ENCODE measurements around the gene SLC9A9. TPM values are rescaled to one million over a fixed set of nuclear protein-coding genes. Genes with fewer than 3 reads are reported as not detected.

SLC9A9 gene
- total RNA-seq, 1 donor from 2014 or later, result 20.4 TPM

GRCh38 chr3:143356839-143357238 lies 491.4 kb downstream of the SLC9A9 start:
- H3K27me3 ChIP-seq (ENCODE audit: control insufficient read depth in 3 of 3, insufficient read depth in 3 of 3, low read length in 3 of 3), result no peaks in the 10 kb centered on the region
- no peak overlapping the region for H3K4me3 ChIP-seq (ENCODE audit: low read length in 3 of 3)
- no peaks in the 10 kb centered on the region for H3K9me3 ChIP-seq (ENCODE audit: control insufficient read depth in 3 of 3, low read length in 3 of 3)
- H3K4me1 ChIP-seq (ENCODE audit: control insufficient read depth in 3 of 3, insufficient read depth in 3 of 3, low read length in 3 of 3), result no peaks in the 10 kb centered on the region
- H3K9ac ChIP-seq (ENCODE audit: low read depth in 1 of 3, low read length in 3 of 3), result no peak overlapping the region
- H3K27ac ChIP-seq (ENCODE audit: low read depth, low read length), result no peak overlapping the region
- no peaks in the 10 kb centered on the region for H3K36me3 ChIP-seq (ENCODE audit: control insufficient read depth in 3 of 3, insufficient read depth in 3 of 3, low read length in 3 of 3)

- no peak overlapping the region for H3K27ac ChIP-seq (ENCODE audit: low read depth, low read length)
- H3K4me1 ChIP-seq (ENCODE audit: control insufficient read depth in 3 of 3, insufficient read depth in 3 of 3, low read length in 3 of 3), result no peaks in the 10 kb centered on the region
- no peak overlapping the region for H3K4me3 ChIP-seq (ENCODE audit: low read length in 3 of 3)
- H3K9ac ChIP-seq (ENCODE audit: low read depth in 1 of 3, low read length in 3 of 3), result no peak overlapping the region
- no peaks in the 10 kb centered on the region for H3K27me3 ChIP-seq (ENCODE audit: control insufficient read depth in 3 of 3, insufficient read depth in 3 of 3, low read length in 3 of 3)
- H3K36me3 ChIP-seq (ENCODE audit: control insufficient read depth in 3 of 3, insufficient read depth in 3 of 3, low read length in 3 of 3), result no peaks in the 10 kb centered on the region
- H3K9me3 ChIP-seq (ENCODE audit: control insufficient read depth in 3 of 3, low read length in 3 of 3), result no peaks in the 10 kb centered on the region
These were observed 493.9 kb downstream of the SLC9A9 start for GRCh38 chr3:143354342-143354741.

DNA sequence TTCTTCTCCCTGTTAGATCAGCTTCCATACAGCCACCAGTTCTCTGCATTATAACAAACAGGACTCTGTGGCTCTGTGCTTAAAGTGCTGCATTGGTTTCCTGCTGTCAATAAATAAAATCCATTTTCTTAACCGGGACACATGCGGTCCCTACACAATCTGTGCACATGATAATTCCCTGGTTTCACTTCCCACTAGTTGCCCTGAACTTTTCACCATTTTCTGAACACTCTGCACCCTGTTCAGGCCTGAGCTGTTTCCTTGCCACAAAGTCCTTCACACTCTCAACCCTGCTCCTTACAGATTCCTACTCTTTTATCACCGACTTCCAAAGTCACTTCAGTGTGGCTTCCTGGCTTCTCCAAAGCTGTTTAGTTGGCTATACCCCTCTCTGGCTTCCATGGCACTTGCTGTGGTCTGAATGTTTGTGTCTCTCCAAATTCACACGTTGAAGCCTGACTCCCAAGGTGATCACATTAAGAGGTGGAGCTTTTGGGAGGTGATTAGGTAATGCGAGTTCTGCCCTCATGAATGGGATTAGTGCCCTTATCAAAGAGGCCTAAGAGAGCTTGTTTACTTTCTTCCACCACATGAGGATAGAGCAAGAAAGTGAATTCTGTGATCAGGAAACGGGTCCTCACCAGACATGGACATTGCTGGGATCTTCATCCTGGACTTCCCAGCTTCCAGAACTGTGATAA lies 495.3 kb downstream of the SLC9A9 start:
- Histone ChIP-seq H3K36me3 (ENCODE audit: control insufficient read depth in 3 of 3, insufficient read depth in 3 of 3, low read length in 3 of 3) (no peaks in the 10 kb centered on the region), H3K27me3 (ENCODE audit: control insufficient read depth in 3 of 3, insufficient read depth in 3 of 3, low read length in 3 of 3) (no peaks in the 10 kb centered on the region), H3K9me3 (ENCODE audit: control insufficient read depth in 3 of 3, low read length in 3 of 3) (no peaks in the 10 kb centered on the region), H3K4me1 (ENCODE audit: control insufficient read depth in 3 of 3, insufficient read depth in 3 of 3, low read length in 3 of 3) (no peaks in the 10 kb centered on the region), H3K4me3 (ENCODE audit: low read length in 3 of 3) (no peak overlapping the region), H3K27ac (ENCODE audit: low read depth, low read length) (no peak overlapping the region), H3K9ac (ENCODE audit: low read depth in 1 of 3, low read length in 3 of 3) (no peak overlapping the region)

- Histone ChIP-seq H3K9ac (ENCODE audit: low read depth in 1 of 3, low read length in 3 of 3) (no peak overlapping the region), H3K27ac (ENCODE audit: low read depth, low read length) (no peak overlapping the region), H3K36me3 (ENCODE audit: control insufficient read depth in 3 of 3, insufficient read depth in 3 of 3, low read length in 3 of 3) (no peaks in the 10 kb centered on the region), H3K4me3 (ENCODE audit: low read length in 3 of 3) (no peak overlapping the region), H3K27me3 (ENCODE audit: control insufficient read depth in 3 of 3, insufficient read depth in 3 of 3, low read length in 3 of 3) (no peaks in the 10 kb centered on the region), H3K4me1 (ENCODE audit: control insufficient read depth in 3 of 3, insufficient read depth in 3 of 3, low read length in 3 of 3) (no peaks in the 10 kb centered on the region), H3K9me3 (ENCODE audit: control insufficient read depth in 3 of 3, low read length in 3 of 3) (no peaks in the 10 kb centered on the region)
These were observed 496.2 kb downstream of the SLC9A9 start for GRCh38 chr3:143351895-143352608.

- Histone ChIP-seq H3K4me3 (ENCODE audit: low read length in 3 of 3) (no peak overlapping the region), H3K4me1 (ENCODE audit: control insufficient read depth in 3 of 3, insufficient read depth in 3 of 3, low read length in 3 of 3) (no peaks in the 10 kb centered on the region), H3K27ac (ENCODE audit: low read depth, low read length) (no peak overlapping the region), H3K36me3 (ENCODE audit: control insufficient read depth in 3 of 3, insufficient read depth in 3 of 3, low read length in 3 of 3) (no peaks in the 10 kb centered on the region), H3K27me3 (ENCODE audit: control insufficient read depth in 3 of 3, insufficient read depth in 3 of 3, low read length in 3 of 3) (no peaks in the 10 kb centered on the region), H3K9ac (ENCODE audit: low read depth in 1 of 3, low read length in 3 of 3) (no peak overlapping the region), H3K9me3 (ENCODE audit: control insufficient read depth in 3 of 3, low read length in 3 of 3) (no peaks in the 10 kb centered on the region)
These were observed 496.9 kb downstream of the SLC9A9 start for GRCh38 chr3:143351354-143351753.

DNA sequence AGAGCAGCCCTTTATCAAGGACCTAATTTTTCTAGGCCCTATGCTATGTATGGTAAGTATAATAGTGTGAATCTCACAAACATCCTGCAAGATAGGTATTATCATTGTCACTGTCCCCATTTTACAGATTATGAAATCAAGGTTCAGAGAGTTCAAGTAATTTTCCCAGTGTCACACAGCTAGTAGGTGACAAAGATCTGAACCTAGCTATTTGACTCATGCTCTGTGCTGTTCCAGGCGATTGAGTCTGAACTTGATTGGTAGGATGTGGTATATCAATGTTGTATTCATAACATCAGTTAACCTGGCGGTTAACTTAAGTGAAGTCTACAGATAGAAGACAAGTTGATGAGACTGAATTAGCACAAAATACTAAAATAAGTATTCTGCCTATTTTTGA lies 498.8 kb downstream of the SLC9A9 start:
- Histone ChIP-seq H3K9me3 (ENCODE audit: control insufficient read depth in 3 of 3, low read length in 3 of 3) (no peaks in the 10 kb centered on the region), H3K36me3 (ENCODE audit: control insufficient read depth in 3 of 3, insufficient read depth in 3 of 3, low read length in 3 of 3) (no peaks in the 10 kb centered on the region), H3K4me3 (ENCODE audit: low read length in 3 of 3) (no peak overlapping the region), H3K4me1 (ENCODE audit: control insufficient read depth in 3 of 3, insufficient read depth in 3 of 3, low read length in 3 of 3) (no peaks in the 10 kb centered on the region), H3K27ac (ENCODE audit: low read depth, low read length) (no peak overlapping the region), H3K27me3 (ENCODE audit: control insufficient read depth in 3 of 3, insufficient read depth in 3 of 3, low read length in 3 of 3) (no peaks in the 10 kb centered on the region), H3K9ac (ENCODE audit: low read depth in 1 of 3, low read length in 3 of 3) (no peak overlapping the region)

DNA sequence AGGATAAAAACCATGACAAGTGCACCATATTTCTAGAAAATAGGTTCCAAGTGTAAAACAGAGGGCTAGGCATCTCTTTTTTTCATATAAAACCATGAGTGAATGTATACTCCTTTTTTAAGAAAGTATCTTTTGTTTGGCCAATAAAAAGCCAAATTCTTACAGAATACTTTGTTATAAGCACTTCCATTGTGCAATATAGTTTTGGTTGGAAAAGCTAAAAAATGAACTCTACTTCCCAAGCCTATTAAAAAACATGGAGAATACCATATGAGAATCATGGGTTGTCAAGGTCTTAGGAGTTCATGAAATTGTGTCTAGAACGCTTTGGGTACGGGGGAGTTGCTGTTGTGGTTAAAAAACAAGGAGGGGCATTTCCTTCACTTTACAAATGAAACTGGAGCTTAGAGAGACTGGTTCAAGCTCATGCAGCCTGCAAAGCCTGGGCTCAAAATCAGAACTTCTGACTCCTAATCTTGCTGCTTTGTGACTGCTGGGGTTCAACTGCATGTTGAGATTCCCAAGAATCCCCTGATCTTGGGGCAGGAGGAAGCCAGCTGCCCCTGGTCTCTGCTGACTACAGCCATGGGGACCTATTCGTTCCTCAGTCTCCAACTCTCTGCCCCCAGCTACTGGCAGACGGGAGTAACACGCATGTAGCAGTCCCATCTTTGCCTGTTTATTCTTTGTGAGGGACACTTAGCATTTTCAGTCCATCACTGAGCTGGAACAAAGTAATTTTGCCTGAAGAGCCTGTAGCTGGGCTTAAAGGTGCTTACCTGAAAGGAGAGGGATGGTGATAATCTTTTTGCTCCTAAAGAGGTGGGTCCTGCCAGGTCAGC lies 499.6 kb downstream of the SLC9A9 start:
- H3K9ac ChIP-seq (ENCODE audit: low read depth in 1 of 3, low read length in 3 of 3), result no peak overlapping the region
- no peak overlapping the region for H3K27ac ChIP-seq (ENCODE audit: low read depth, low read length)
- H3K9me3 ChIP-seq (ENCODE audit: control insufficient read depth in 3 of 3, low read length in 3 of 3), result no peaks in the 10 kb centered on the region
- no peaks in the 10 kb centered on the region for H3K27me3 ChIP-seq (ENCODE audit: control insufficient read depth in 3 of 3, insufficient read depth in 3 of 3, low read length in 3 of 3)
- H3K4me3 ChIP-seq (ENCODE audit: low read length in 3 of 3), result no peak overlapping the region
- no peaks in the 10 kb centered on the region for H3K36me3 ChIP-seq (ENCODE audit: control insufficient read depth in 3 of 3, insufficient read depth in 3 of 3, low read length in 3 of 3)
- no peaks in the 10 kb centered on the region for H3K4me1 ChIP-seq (ENCODE audit: control insufficient read depth in 3 of 3, insufficient read depth in 3 of 3, low read length in 3 of 3)

DNA sequence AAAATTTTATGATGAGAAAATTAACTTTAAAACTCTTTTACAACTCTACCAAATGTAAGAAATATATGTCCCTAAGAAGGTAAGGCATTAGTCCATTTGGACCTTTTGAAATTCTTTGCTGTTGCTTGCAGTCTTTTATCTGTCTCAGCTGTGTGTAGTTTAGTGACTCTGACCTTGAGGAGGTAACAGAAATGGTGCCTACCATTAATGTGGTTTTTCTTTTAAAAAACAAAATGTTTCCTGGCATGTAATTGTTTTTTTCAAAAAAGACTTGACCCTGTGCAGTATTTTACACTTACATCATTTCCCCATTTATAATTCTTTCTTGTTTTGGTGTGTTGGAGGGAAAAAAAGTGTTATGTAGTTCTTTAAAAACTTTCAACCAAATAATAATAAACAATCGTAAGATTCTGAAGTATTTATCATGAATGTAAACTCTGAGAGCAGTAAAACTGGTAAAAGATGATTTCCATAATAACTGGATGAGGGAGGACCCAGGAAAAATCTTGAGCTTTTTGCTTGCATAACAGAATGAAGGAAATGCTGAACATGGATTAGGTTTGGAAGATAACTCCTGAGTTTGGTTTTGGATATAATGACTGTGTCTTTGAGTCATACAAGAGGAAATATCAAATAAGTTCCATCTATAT lies 503.6 kb downstream of the SLC9A9 start:
- no peak overlapping the region for H3K4me3 ChIP-seq (ENCODE audit: low read length in 3 of 3)
- no peak overlapping the region for H3K27ac ChIP-seq (ENCODE audit: low read depth, low read length)
- H3K4me1 ChIP-seq (ENCODE audit: control insufficient read depth in 3 of 3, insufficient read depth in 3 of 3, low read length in 3 of 3), result no peaks in the 10 kb centered on the region
- no peaks in the 10 kb centered on the region for H3K27me3 ChIP-seq (ENCODE audit: control insufficient read depth in 3 of 3, insufficient read depth in 3 of 3, low read length in 3 of 3)
- H3K9ac ChIP-seq (ENCODE audit: low read depth in 1 of 3, low read length in 3 of 3), result no peak overlapping the region
- H3K36me3 ChIP-seq (ENCODE audit: control insufficient read depth in 3 of 3, insufficient read depth in 3 of 3, low read length in 3 of 3), result no peaks in the 10 kb centered on the region
- H3K9me3 ChIP-seq (ENCODE audit: control insufficient read depth in 3 of 3, low read length in 3 of 3), result no peaks in the 10 kb centered on the region

- no peak overlapping the region for H3K4me3 ChIP-seq (ENCODE audit: low read length in 3 of 3)
- H3K9ac ChIP-seq (ENCODE audit: low read depth in 1 of 3, low read length in 3 of 3), result no peak overlapping the region
- no peaks in the 10 kb centered on the region for H3K27me3 ChIP-seq (ENCODE audit: control insufficient read depth in 3 of 3, insufficient read depth in 3 of 3, low read length in 3 of 3)
- H3K36me3 ChIP-seq (ENCODE audit: control insufficient read depth in 3 of 3, insufficient read depth in 3 of 3, low read length in 3 of 3), result no peaks in the 10 kb centered on the region
- H3K4me1 ChIP-seq (ENCODE audit: control insufficient read depth in 3 of 3, insufficient read depth in 3 of 3, low read length in 3 of 3), result no peaks in the 10 kb centered on the region
- no peaks in the 10 kb centered on the region for H3K9me3 ChIP-seq (ENCODE audit: control insufficient read depth in 3 of 3, low read length in 3 of 3)
- no peak overlapping the region for H3K27ac ChIP-seq (ENCODE audit: low read depth, low read length)
These were observed 504.3 kb downstream of the SLC9A9 start for GRCh38 chr3:143343944-143344343.
